K562 (cell line): Measurements from ENCODE around the gene LRFN4. TPM values are rescaled to one million over a fixed set of nuclear protein-coding genes. Genes with fewer than 3 reads are reported as not detected.
A peak's percentile ranks its signal among the peaks of the same experiment; 100 is the strongest.

Experiments used
- ATF1 ChIP-seq, 2 experiments: fragments of 450-650 bp in 1 of 2; IDR thresholded peaks; 2 replicates each; pipeline ENCODE4 v1.6.1; 2016; ENCODE audit warnings: missing compliant biosample characterization in 1 of 2, missing genetic modification characterization in 1 of 2
- CCNT2 ChIP-seq: IDR thresholded peaks from 2 replicates; pipeline ENCODE4 v1.6.1; 2011; ENCODE audit warnings: borderline replicate concordance, low read depth, mild to moderate bottlenecking, moderate library complexity, mixed read lengths, low read length; ENCODE audit not compliant: insufficient read length; ENCODE audit errors: extremely low read depth
- DACH1 ChIP-seq: fragments of 450-650 bp; IDR thresholded peaks from 2 replicates; pipeline ENCODE4 v1.6.1; 2018; ENCODE audit not compliant: partially characterized antibody
- E2F1 ChIP-seq: sonication (generic); formaldehyde crosslinking; IDR thresholded peaks from 2 replicates; pipeline ENCODE4 v1.8.1; 2023; ENCODE audit warnings: mild to moderate bottlenecking, missing genetic modification reagents, moderate library complexity
- ELF1 ChIP-seq: fragments of 200-800 bp; sonication (Bioruptor generic); IDR thresholded peaks from 2 replicates; pipeline ENCODE4 v1.6.1; 2016; ENCODE audit warnings: missing genetic modification characterization, missing compliant biosample characterization
- GTF3C2 ChIP-seq: IDR thresholded peaks from 3 replicates; pipeline ENCODE4 v1.6.1; 2011; ENCODE audit warnings: borderline replicate concordance, mild to moderate bottlenecking, moderate library complexity; ENCODE audit not compliant: insufficient read length; ENCODE audit errors: extremely low read depth
- ILK ChIP-seq: fragments of 450-650 bp; IDR thresholded peaks from 2 replicates; pipeline ENCODE4 v1.6.1; 2016; ENCODE audit warnings: missing genetic modification characterization, low read depth, mild to moderate bottlenecking, missing compliant biosample characterization, moderate library complexity, borderline replicate concordance
- JUND ChIP-seq, 2 experiments: IDR thresholded peaks; 2 replicates in 1 of 2; 3 replicates in 1 of 2; pipeline ENCODE4 v1.6.1; 2011; ENCODE audit warnings: borderline replicate concordance in 2 of 2, low read depth in 2 of 2, low read length in 2 of 2, improper control_type of control experiment in 1 of 2, missing biosample characterization in 1 of 2, missing genetic modification characterization in 1 of 2, missing genetic modification reagents in 1 of 2
- SAFB ChIP-seq: fragments of 200-400 bp; formaldehyde crosslinking; IDR thresholded peaks from 2 replicates; pipeline ENCODE4 v1.6.1; 2017; ENCODE audit warnings: low read depth, low read length, borderline replicate concordance
- SAFB2 ChIP-seq: fragments of 200-400 bp; formaldehyde crosslinking; IDR thresholded peaks from 2 replicates; pipeline ENCODE4 v1.6.1; 2018; ENCODE audit warnings: borderline replicate concordance, low read length, low read depth, moderate library complexity; ENCODE audit not compliant: severe bottlenecking
- TAF9B ChIP-seq: fragments of 450-650 bp; IDR thresholded peaks from 2 replicates; pipeline ENCODE4 v1.6.1; 2018; ENCODE audit warnings: mild to moderate bottlenecking; ENCODE audit not compliant: partially characterized antibody
- TEAD4 ChIP-seq, 2 experiments: sonication (generic) in 1 of 2; formaldehyde crosslinking in 1 of 2; IDR thresholded peaks; 2 replicates each; pipeline versions ENCODE4 v1.6.1 to v1.8.0; 2012 to 2022; ENCODE audit warnings: borderline replicate concordance in 1 of 2, inconsistent platforms in 1 of 2, low read length in 1 of 2, mild to moderate bottlenecking in 1 of 2, missing genetic modification reagents in 1 of 2
- TSC22D4 ChIP-seq: fragments of 450-650 bp; IDR thresholded peaks from 2 replicates; pipeline ENCODE4 v1.6.1; 2016; ENCODE audit warnings: missing genetic modification characterization, missing biosample characterization, control low read depth
- ZBTB43 ChIP-seq: sonication (generic); formaldehyde crosslinking; IDR thresholded peaks from 2 replicates; pipeline ENCODE4 v1.8.0; 2023; ENCODE audit warnings: mild to moderate bottlenecking, missing genetic modification reagents
- ZNF174 ChIP-seq: fragments of 250-450 bp; sonication (Bioruptor Pico); IDR thresholded peaks from 2 replicates; pipeline ENCODE4 v1.4.0; 2020; ENCODE audit warnings: mild to moderate bottlenecking
- ZNF444 ChIP-seq: fragments of 250-450 bp; sonication (Bioruptor Pico); IDR thresholded peaks from 2 replicates; pipeline ENCODE4 v1.4.0; 2020; ENCODE audit warnings: mild to moderate bottlenecking, moderate library complexity
- ZNF75A ChIP-seq: fragments of 450-650 bp; formaldehyde crosslinking; IDR thresholded peaks from 2 replicates; pipeline ENCODE4 v1.4.0; 2020; ENCODE audit warnings: mild to moderate bottlenecking
- ZNF76 ChIP-seq: fragments of 250-450 bp; sonication (Bioruptor Pico); IDR thresholded peaks from 2 replicates; pipeline ENCODE4 v1.4.0; 2020; ENCODE audit warnings: mild to moderate bottlenecking, moderate library complexity, borderline replicate concordance
- polyA plus RNA-seq, 8 experiments: library from polyadenylated mRNA; depleted of rRNA in 4 of 8; stranded (reverse) in 5 of 8; unstranded in 3 of 8; fragments of >200 nt; fragmentation: Nextera tagmentation in 2 of 8; fragmentation: Illumina TruSeq in 1 of 8; extraction: Ambion mirVana in 2 of 8; extraction: Trizol in 1 of 8; gene quantifications; 2 replicates each; pipeline versions ENCODE4 v1.2.1 to v1.2.3, GENCODE V29; 2011 to 2014; ENCODE audit warnings: inconsistent platforms in 1 of 8, missing spikeins in 1 of 8
- total RNA-seq, 7 experiments: library from RNA; depleted of rRNA in 6 of 7; stranded (reverse); fragments of >200 nt in 6 of 7; fragmentation: Illumina TruSeq in 2 of 7; extraction: Trizol in 2 of 7; gene quantifications; 2 replicates each; pipeline versions ENCODE4 v1.2.1 to v1.2.3, GENCODE V29; 2011 to 2021; ENCODE audit warnings: low replicate concordance in 1 of 7

LRFN4 gene
- total and polyA plus RNA-seq, 9 of the 15 experiments (the other 6 are each of a cell fraction or from before 2014, with no cell fraction given), result 0.10 to 60.1 (median 6.7) TPM

GRCh38 chr11:66842896-66843775 is 13.7 kb upstream of the LRFN4 start, which contains the start of gene RCE1 (continued):
- TF ChIP-seq GTF3C2, result no peak
- peak; percentile 92 for TF ChIP-seq ATF1 (CRISPR knock-in tag; IDR thresholded peaks at IDR 0.05)
- TF ChIP-seq ATF1 (tag; IDR thresholded peaks at IDR 0.05), result peak; percentile 99
- no peak for TF ChIP-seq ZBTB43
- no peak for TF ChIP-seq ILK (tag)
- TF ChIP-seq DACH1, result peak; percentile 14
- no peak for TF ChIP-seq E2F1 (CRISPR knock-in tag)
- peak; percentile 96 for TF ChIP-seq ELF1
- no peak for TF ChIP-seq SAFB2
- TF ChIP-seq TEAD4 (IDR thresholded peaks at IDR 0.05; ENCODE audit: low read length), result no peak
- TF ChIP-seq TEAD4 (CRISPR knock-in tag; IDR thresholded peaks at IDR 0.05; ENCODE audit: borderline replicate concordance), result no peak
- no peak for TF ChIP-seq ZNF75A
- peak; percentile 98 for TF ChIP-seq CCNT2
- TF ChIP-seq TSC22D4 (tag), result no peak
- TF ChIP-seq ZNF444 (CRISPR knock-in tag), result no peak
- TF ChIP-seq JUND (IDR thresholded peaks at IDR 0.05; ENCODE audit: borderline replicate concordance, low read depth, low read length), result peak; percentile 88
- TF ChIP-seq JUND (tag; IDR thresholded peaks at IDR 0.05; ENCODE audit: borderline replicate concordance, low read depth, low read length), result peak; percentile 62; the same call in 2 of the 3 replicates
- no peak for TF ChIP-seq TAF9B
- peak; percentile 36; the same call in 1 of the 2 replicates for TF ChIP-seq SAFB
- TF ChIP-seq ZNF174 (CRISPR knock-in tag), result no peak
- no peak for TF ChIP-seq ZNF76 (CRISPR knock-in tag)
